SK-N-SH treated with all-trans-retinoic acid at 6 μM for 48 hours (cell line): ENCODE results near the gene CLK2.

Experiments used
- ESRRG ChIP-seq: fragments of 250-450 bp; sonication (Bioruptor Pico); IDR thresholded peaks from 2 replicates; pipeline ENCODE4 v1.6.1; 2021; ENCODE audit warnings: mild to moderate bottlenecking
- GLIS3 ChIP-seq: fragments of 250-450 bp; sonication (Bioruptor Pico); IDR thresholded peaks from 2 replicates; pipeline ENCODE4 v1.5.0; 2020; ENCODE audit warnings: mild to moderate bottlenecking, moderate library complexity
- ISL1 ChIP-seq: fragments of 250-450 bp; sonication (Bioruptor Pico); IDR thresholded peaks from 2 replicates; pipeline ENCODE4 v2.1.2; 2022; ENCODE audit warnings: mild to moderate bottlenecking, moderate library complexity
- PATZ1 ChIP-seq: fragments of 250-450 bp; sonication (Bioruptor Pico); IDR thresholded peaks from 2 replicates; pipeline ENCODE4 v1.8.0; 2020; ENCODE audit warnings: mild to moderate bottlenecking, moderate library complexity, borderline replicate concordance
- ZC3H10 ChIP-seq: fragments of 250-450 bp; sonication (Bioruptor Pico); IDR thresholded peaks from 2 replicates; pipeline ENCODE4 v1.5.1; 2021; ENCODE audit warnings: mild to moderate bottlenecking, moderate library complexity
- ZFP30 ChIP-seq: fragments of 450-650 bp; formaldehyde crosslinking; IDR thresholded peaks from 2 replicates; pipeline ENCODE4 v1.5.0; 2022; ENCODE audit warnings: mild to moderate bottlenecking, moderate library complexity
- ZNF70 ChIP-seq: fragments of 450-650 bp; formaldehyde crosslinking; IDR thresholded peaks from 2 replicates; pipeline ENCODE4 v1.5.0; 2020; ENCODE audit warnings: mild to moderate bottlenecking, moderate library complexity
- ZNF8 ChIP-seq: fragments of 450-650 bp; formaldehyde crosslinking; IDR thresholded peaks from 2 replicates; pipeline ENCODE4 v1.5.0; 2020; ENCODE audit warnings: mild to moderate bottlenecking, moderate library complexity

- TF ChIP-seq PATZ1: no peak
- TF ChIP-seq ZC3H10 (CRISPR knock-in tag): no peak
- no peak for TF ChIP-seq ZFP30 (CRISPR knock-in tag)
- TF ChIP-seq ESRRG: no peak
- TF ChIP-seq ZNF70 (CRISPR knock-in tag): no peak
- TF ChIP-seq ZNF8 (CRISPR knock-in tag): no peak
- no peak for TF ChIP-seq ISL1 (CRISPR knock-in tag)
- no peak for TF ChIP-seq GLIS3 (CRISPR knock-in tag)
These were observed 31.5 kb downstream of the CLK2 start for GRCh38 chr1:155241841-155242264.
